Measurements from ENCODE around the gene PTBP1. TPM values are rescaled to one million over a fixed set of nuclear protein-coding genes. Genes with fewer than 3 reads are reported as not detected.

PTBP1 gene
- total RNA-seq, 1 experiment from 2014 or later, result 712 TPM

DNA sequence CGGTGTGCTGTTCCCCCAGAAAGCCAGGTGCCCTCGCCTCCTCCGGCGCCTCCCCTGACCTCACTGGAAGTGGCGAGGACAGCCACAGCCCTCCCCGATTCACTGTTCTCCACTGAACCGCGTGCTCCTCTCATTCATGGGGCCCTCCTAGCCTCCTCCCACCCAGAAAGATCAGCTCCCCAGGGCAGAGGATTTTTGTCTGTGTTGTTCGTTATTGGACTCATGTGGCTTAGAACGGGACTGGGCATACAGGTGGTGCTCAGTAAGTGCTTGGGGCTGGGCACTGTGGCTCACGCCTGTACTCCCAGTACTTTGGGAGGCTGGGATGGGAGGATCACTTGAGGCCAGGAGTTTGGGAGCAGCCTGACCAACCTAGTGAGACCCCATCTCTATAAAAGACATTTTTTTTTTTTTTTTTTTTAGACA, 47.3 kb downstream of the PTBP1 start:
- H2AFZ ChIP-seq (ENCODE audit: low read length), result no peak overlapping the region
- no peak overlapping the region for H4K91ac ChIP-seq (ENCODE audit: insufficient read length, low read depth, low read length)
- H3K23ac ChIP-seq (ENCODE audit: insufficient read length, low read depth, low read length), result no peak overlapping the region
- H3K4me1 ChIP-seq (ENCODE audit: insufficient read depth, low read length), result no peaks in the 10 kb centered on the region
- peaks cover 3% of the 10 kb centered on the region; the same call in 1 of the 2 replicates for H3K27me3 ChIP-seq (ENCODE audit: insufficient read depth, low read length)
- H3K79me2 ChIP-seq (ENCODE audit: insufficient read depth, low read length), result no peaks in the 10 kb centered on the region
- no peak overlapping the region for H2BK15ac ChIP-seq (ENCODE audit: low read depth, low read length)
- H2BK12ac ChIP-seq (ENCODE audit: insufficient read length, low read depth, low read length), result no peak overlapping the region
- peaks cover 2 to 11% of the 10 kb centered on the region in 2 experiments; a peak in 2 of 4 replicates for H3K4me1 Mint-ChIP-seq
- H4K5ac ChIP-seq (ENCODE audit: insufficient read length, low read depth, low read length), result no peak overlapping the region
- H2BK20ac ChIP-seq (ENCODE audit: low read depth, low read length, poor library complexity, severe bottlenecking), result no peak overlapping the region
- no peaks in the 10 kb centered on the region for H4K20me1 ChIP-seq (ENCODE audit: control insufficient read depth, insufficient read depth, insufficient read length)
- peaks cover 2% of the 10 kb centered on the region for H3K23me2 ChIP-seq (ENCODE audit: insufficient read length, low read depth, low read length, poor library complexity, severe bottlenecking)
- peaks cover 0 to 4% of the 10 kb centered on the region in 2 experiments; a peak in 2 of 5 replicates for H3K9me3 Mint-ChIP-seq
- no peak overlapping the region for H3K14ac ChIP-seq (ENCODE audit: insufficient read depth, low read length)
- H3K18ac ChIP-seq (ENCODE audit: insufficient read length, low read depth, low read length), result no peak overlapping the region
- no peak overlapping the region for H3T11ph ChIP-seq (ENCODE audit: low read length)
- no peak overlapping the region for H2AK5ac ChIP-seq (ENCODE audit: insufficient read length, low read length)
- H3K27me3 Mint-ChIP-seq (ENCODE audit: low read depth), result peaks cover 60% of the 10 kb centered on the region
- no CpG with 5 or more reads among the region's 11 CpGs for WGBS (ENCODE audit: extremely low coverage, insufficient read length, low lambda C conversion rate)
- no peak overlapping the region for H3K4me2 ChIP-seq (ENCODE audit: insufficient read depth, insufficient read length, low read length)
- H4K8ac ChIP-seq (replicated peaks; ENCODE audit: insufficient read length, low read depth, low read length), result no peak overlapping the region
- no peaks in the 10 kb centered on the region for H3K9me3 ChIP-seq (ENCODE audit: control insufficient read depth, low read depth, low read length)
- DNase-seq, result no peak
- no peak overlapping the region for H3K27ac ChIP-seq (ENCODE audit: insufficient read length, low read depth, low read length)
- TF ChIP-seq, protein P1, sequence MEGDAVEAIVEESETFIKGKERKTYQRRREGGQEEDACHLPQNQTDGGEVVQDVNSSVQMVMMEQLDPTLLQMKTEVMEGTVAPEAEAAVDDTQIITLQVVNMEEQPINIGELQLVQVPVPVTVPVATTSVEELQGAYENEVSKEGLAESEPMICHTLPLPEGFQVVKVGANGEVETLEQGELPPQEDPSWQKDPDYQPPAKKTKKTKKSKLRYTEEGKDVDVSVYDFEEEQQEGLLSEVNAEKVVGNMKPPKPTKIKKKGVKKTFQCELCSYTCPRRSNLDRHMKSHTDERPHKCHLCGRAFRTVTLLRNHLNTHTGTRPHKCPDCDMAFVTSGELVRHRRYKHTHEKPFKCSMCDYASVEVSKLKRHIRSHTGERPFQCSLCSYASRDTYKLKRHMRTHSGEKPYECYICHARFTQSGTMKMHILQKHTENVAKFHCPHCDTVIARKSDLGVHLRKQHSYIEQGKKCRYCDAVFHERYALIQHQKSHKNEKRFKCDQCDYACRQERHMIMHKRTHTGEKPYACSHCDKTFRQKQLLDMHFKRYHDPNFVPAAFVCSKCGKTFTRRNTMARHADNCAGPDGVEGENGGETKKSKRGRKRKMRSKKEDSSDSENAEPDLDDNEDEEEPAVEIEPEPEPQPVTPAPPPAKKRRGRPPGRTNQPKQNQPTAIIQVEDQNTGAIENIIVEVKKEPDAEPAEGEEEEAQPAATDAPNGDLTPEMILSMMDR (conservative IDR thresholded peaks at IDR 0.05), result no peak
- H3K79me1 ChIP-seq (ENCODE audit: insufficient read depth, low read depth, low read length, poor library complexity, severe bottlenecking), result no peaks in the 10 kb centered on the region
- no peak overlapping the region for H3K56ac ChIP-seq (ENCODE audit: insufficient read length, low read depth, low read length)
- no peaks in the 10 kb centered on the region; a peak in 1 of 7 replicates for H3K36me3 Mint-ChIP-seq (ENCODE audit: insufficient read depth in 1 of 3, low read depth in 3 of 3)
- peak overlapping the region; percentile 23 to 77; a peak in 4 of 5 replicates for H3K4me3 Mint-ChIP-seq
- H2BK120ac ChIP-seq (ENCODE audit: low read depth, low read length, poor library complexity, severe bottlenecking), result no peak overlapping the region
- H3K9ac ChIP-seq (ENCODE audit: extremely low read depth, insufficient read length, low read length), result no peak overlapping the region
- H3K27ac Mint-ChIP-seq, result no peak overlapping the region
- H3K4ac ChIP-seq (ENCODE audit: low read depth, low read length), result no peak overlapping the region
- no peak overlapping the region for H2BK5ac ChIP-seq (ENCODE audit: insufficient read length, low read length)

Data from H9 (cell line).